Putamen (tissue), 1 donor: ENCODE data around the gene DEPDC7.

Experiments used
- DNase-seq: peaks from one replicate; pipeline ENCODE4 v3.0.0-alpha.2; 2016; ENCODE audit warnings: low spot score

Gene DEPDC7

GRCh38 chr11:33062137-33062536, 46.5 kb downstream of the DEPDC7 start:
- no peak for DNase-seq

- no peak for DNase-seq
Observed at GRCh38 chr11:33063326-33063881, 47.7 kb downstream of the DEPDC7 start.

- DNase-seq: no peak
Observed at GRCh38 chr11:33064033-33064825, 48.6 kb downstream of the DEPDC7 start.

- DNase-seq: no peak
Observed at GRCh38 chr11:33064866-33065265, 49.2 kb downstream of the DEPDC7 start.

GRCh38 chr11:33065445-33066178, 49.9 kb downstream of the DEPDC7 start:
- no peak for DNase-seq

- DNase-seq: no peak
Observed at GRCh38 chr11:33067294-33067693, 51.6 kb downstream of the DEPDC7 start.

GRCh38 chr11:33068611-33069340, 53.1 kb downstream of the DEPDC7 start:
- no peak for DNase-seq

- DNase-seq: no peak
Observed at GRCh38 chr11:33072465-33072864, 56.8 kb downstream of the DEPDC7 start.
